ENCODE results near the gene SULT2B1.

Gene SULT2B1

DNA sequence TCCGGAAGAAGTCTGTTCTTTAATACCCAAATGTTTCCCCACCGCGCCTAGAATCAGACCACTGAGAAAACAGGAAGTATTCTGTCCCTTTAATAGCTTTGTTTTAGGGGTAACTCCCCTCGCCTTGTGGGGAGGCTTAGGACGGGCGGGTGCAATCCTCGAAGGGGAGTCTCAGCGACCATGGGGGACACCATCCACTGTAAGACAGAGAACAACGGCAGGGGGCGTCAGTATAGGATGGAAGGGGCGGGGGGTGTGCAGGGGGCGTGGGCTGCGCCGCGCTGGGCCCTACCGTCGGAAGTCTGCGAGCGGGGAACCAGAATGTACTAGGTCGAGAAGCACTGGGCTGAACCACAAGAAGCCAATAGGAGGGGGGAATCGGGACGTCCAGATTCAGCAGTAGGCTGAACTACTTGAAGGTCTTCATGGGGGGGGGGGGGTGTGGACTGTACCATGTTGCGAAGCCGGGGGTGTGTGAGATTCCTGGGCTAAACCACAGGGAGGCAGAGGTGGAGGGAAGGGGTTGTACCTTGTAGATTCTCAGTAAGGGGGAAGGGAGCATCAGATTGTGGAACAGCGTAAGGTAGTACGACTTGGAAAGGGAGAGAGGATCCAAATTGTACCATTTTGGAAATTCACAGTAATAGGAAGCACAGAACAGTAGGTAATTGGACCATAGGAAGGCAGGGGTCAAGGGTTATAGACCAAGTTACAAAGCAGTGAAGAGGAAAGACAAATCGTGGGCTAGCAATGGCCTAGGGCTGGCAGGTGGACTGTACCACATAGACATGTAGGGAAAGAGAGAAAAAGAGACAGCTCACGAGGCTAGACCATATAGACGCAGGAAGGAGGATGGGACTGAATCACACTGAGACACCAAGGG is 86.2 kb downstream of the SULT2B1 start:
- peak; percentile 87 to 88 for DNase-seq

DNA sequence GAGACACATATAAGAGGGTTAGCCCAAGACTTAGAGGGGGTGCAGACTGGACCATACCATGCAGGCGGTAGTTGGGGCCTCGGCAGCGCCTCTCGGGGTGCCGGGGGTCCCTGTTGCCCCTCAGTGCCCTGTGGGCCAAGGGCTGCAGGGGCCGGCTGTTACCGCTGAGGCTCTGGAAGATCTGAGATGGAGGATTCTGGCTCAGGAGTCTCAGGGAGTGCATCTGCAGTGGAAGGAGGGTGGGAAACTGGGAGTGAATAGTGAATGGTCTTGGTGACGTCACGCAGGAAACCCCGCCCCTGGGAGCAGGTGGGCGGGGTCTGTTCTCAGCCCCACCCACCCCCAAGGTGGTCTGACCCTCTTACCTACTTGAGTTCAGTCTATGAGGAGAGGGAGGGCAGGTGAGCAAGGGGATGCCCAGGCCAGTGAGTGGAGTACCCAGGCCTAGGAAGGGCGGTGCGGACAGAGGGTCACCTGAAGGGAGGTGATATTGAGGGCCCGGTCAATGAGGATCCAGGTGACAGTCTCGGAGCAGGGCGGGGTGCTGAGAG is 86.9 kb downstream of the SULT2B1 start:
- DNase-seq: no peak

DNA sequence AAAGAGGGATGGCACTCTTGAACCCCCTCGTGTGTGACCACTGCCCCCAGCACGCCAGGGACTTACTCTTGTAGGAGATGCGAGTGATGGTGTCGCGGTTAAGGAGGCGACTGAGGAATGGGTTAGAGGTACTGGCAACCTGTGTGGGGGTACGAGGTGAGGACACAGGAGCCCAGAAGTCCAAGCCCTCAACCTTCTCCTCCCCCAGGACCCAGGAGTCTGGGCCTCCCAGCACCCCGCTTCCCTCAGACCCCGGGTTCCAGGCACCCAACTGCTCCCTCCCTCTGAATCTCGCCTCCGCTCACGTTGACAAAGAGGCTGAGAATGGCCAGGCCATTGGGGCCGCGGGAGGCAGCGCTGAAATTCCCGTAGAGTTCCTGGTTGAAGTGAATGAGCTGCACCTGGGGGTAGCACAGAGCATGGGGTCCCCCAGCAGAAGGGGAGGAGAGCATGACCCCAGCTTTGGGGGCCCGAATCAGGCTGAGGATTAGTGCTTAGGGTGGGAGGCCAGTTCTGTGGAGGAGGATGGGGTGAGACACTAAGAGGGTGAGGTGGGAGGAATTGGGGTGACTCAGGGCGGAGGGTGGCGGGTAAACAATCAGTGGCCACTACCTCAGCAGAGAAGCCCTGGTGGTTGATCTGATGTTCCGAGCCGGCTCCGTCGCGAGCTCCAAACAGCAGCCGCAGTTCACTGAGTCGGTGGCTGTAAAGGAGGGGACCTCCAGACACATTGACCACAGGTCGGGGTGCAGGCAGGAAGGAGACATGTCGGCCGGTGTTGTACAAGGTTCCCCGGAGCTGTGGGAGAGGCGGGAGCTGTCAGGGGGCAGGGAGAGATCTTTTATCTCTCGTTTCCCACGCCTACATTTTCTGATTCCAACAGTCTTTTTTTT is 87.8 kb downstream of the SULT2B1 start:
- no peak for DNase-seq

DNA sequence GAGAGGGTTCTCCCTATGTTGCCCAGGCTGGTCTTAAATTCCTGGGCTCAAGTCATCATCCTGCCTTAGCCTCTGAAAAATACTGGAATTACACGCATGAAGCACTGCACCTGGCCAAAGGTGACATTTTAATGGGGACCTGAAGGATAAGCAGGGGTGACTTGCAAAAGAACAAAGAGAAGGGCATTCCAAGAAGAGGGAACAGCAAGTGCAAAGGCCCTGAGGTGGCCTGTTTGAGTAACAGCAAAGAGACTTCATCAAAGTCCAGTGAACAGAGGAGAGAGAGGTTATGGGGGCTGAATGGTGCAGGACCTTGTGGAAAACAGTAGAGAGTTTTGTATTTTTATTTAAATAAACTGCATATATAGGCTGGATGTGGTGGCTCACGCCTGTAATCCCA is 89.9 kb downstream of the SULT2B1 start:
- DNase-seq: no peak

DNA sequence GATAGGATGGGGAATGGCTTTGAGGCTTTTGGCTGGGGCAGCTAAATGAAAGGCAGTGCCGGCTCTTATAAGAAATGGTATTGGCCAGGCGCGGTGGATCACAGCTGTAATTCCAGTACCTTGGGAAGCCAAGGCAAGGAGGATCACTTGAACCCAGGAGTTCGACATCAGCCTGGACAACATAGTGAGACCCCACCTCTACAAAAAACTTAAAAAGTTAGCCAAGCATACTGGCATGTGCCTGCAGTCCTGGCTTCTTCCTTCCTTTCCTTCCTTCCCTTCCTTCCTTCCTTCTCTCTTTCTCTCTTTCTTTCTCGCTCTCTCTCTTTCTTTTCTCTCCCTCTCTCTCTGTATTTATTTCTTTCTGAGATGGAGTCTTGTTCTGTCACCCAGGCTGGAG is 90.9 kb downstream of the SULT2B1 start:
- no peak for DNase-seq

DNA sequence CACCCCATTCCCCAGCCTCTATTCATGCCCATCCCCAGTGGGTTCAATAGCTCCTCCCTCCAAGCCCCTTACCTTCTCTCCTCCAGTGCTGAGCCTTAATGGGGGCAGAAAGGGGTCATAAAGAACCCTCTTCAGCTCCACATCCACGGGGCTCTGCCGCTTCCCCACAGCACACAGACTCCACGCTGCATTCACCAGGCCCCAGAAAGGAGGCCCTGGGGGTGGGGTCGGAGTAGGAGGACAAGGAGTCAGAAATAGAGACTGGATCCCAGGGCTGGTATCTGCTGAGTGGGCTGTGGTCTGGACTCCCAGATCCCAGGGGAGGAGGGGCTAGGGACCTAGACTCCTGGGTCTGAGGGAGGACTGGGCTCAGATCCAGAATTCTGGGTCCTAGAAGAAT is 92.4 kb downstream of the SULT2B1 start:
- no peak for DNase-seq

DNA sequence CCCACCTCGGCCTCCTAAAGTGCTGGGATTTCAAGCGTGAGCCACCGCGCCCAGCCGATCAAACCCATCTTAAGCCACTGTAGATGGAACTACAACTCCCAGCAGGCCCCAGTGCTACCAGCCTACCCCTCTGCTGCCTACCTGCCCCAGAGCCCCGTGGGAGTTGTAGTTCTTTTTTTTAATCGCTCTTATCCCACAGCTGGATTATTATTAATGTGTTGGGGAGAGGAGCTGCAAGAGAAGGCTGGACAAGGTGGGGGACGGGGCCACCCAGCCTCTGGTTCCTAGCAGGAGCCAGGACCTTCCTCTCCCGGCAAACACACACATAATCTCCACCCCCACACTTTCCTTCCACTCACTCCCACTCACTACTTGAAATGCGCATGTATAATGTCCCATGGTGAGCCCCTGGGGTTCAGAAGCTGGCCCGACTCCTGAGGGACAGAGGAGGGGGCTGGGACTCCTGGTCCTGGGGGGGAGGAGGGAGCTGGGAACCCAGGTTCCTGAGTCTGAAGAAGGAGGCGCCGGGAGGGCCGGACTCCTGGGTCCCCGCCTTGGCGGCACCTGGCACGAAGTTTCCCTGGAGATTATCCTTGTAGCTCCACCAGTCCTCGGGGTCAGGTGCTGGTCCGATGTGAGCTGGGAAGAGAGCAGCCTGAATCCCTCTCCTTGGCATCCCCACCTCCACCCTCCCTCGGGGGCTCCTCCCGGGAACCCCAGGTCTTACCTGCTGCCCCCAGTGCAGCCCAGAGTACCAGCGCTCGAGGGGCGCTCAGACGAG is 93.1 kb downstream of the SULT2B1 start:
- peak; percentile 48 to 50 for DNase-seq

DNA sequence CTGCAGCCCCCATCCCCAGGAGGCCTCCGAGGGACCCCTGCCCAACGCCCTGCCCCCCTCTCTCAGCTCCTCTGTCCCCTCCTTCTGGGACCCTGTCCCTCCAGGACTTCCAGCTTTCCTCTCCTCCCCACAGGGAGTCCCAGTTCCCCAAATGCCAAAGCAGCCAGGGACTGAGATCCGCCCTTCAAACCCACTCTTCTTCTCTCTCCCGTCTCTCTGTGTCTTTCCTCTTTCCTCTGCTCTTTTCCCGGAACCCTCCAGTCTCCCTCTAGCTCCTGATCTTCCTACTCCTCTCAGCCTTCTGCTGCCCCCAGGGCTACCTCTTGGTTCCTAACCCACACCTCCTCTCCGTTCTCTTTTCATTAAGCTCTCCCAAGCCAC is 93.6 kb downstream of the SULT2B1 start:
- no peak for DNase-seq

DNA sequence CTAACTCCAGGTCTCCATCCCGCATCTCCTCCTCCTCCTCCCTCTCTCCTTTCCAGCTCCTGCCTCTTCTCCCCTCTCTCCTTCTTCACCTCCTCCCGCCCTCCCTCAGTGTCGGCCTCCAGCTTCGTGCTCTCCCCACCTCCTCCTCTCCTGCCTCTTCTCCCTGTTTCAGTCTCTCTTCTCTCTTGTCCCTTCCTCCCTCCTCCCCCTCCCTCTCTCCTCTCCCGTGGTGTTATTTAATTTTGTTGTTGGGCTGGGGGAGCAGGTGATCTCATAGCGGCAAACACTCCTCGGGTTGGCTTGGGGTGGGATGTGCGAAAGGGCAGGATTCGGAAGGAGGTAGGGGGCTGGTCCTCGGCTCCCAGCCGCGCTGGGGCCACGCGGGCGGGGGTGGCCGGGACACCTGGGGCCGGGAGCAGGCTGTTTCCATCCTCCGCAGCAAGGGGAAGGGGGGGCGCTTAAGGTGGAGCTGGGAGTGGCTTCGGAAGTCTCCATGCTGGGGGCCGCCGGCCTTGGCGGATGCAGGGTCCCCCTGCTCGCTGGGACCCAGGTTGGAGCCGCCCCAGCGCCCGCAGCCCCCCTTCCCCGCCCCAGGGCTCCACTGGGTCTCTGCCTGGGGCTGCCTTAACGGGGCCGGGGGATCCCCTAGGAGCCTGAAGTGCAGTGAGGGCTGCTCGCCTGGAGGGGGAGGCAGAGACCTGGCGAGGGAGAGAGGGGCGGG is 94.2 kb downstream of the SULT2B1 start, which contains the start of gene CA11:
TSS of gene CA11 (minus strand) at position 187 of the 721 bp plus-strand sequence. CDS start 555 bp downstream, outside the sequence.
- peak; percentile 91 to 93 for DNase-seq

DNA sequence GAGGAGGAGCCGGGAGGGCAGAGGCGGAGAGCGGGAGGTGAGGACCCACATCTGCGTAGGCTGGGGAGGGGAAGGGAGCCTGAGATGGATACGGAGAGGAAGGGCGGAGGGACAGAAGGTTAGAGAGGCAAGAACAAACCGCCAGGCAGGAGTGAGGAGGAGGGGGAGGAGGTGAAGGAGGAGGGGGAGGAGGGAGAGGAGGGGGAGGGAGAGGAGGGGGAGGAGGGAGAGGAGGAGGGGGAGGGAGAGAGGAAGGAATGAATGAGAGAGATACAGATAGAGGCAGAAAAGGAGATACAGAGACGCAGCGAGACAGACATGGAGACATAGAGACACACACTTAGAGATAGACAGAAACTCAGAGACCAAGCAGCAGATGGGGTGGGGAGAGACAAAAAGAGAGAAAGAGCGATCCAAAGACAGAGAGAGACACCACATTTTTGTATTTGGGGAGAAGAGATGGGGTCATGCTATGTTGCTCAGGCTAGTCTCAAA is 94.8 kb downstream of the SULT2B1 start:
- no peak for DNase-seq

DNA sequence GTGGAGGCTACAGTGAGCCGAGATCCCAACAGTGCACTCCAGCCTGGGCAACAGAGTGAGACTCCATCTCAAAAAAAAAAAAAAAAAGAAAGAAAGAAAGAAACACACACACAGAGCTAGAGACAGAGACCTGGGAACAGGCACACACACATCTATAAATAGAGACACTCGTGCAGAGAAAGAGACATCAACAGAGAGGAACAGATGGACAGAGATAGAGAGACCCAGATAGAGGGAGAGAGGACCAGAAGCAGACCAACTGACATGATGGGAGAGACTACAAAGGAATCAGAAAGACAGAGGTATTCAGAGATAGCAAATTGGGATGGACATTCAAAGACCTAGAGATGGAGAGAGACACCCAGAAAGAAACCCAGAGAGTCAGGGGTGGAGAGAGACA is 96.2 kb downstream of the SULT2B1 start:
- DNase-seq: no peak
